Mucosa of gallbladder (tissue), 1 donor: ENCODE results near the gene SNORC. TPM values are rescaled to one million over a fixed set of nuclear protein-coding genes. Genes with fewer than 3 reads are reported as not detected.

Experiments used
- DNase-seq: peaks from one replicate; pipeline ENCODE4 v3.0.0-alpha.2; 2020; ENCODE audit warnings: low spot score
- total RNA-seq: library from RNA; stranded (reverse); gene quantifications from one replicate; pipeline ENCODE4 v1.2.1, GENCODE V29; 2021
- donor health status: DM: no; HTN: no; CAD: no.

Gene SNORC
- total RNA-seq, 1 donor from 2014 or later: 7.7 TPM

GRCh38 chr2:232882505-232883115 is 12.5 kb downstream of the SNORC start:
- DNase-seq: no peak

DNA sequence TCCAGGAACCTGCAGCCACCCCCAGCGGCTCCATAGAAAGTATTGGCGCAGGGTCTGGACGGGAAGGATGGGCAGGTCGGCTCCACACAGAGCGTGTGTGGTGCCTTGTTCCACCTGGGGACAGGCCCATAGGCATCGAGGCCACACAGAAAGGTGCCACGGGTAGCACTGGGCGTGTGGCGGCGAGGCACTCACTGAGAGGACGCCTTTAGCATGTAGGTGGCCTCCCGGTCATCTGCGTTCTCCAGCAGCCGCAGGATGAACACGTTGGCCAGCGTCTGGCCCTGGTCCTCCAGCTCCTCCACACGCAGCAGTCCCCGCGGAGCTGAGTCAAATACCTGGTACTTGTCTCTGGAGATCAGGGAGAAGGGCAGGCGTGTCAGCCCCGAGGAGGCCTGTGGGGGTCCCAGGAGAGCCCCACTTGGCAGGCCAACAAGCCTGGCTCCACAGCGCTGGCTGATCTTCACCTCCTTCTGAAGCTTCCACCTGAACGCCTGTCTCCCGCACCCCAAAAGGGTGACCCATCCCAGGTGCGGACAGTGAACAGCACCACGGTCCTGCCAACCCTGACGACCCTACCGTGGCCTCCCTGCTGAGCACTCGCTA is 13.2 kb downstream of the SNORC start:
- no peak for DNase-seq

GRCh38 chr2:232884001-232884421 is 13.9 kb downstream of the SNORC start:
- DNase-seq: no peak

- DNase-seq: no peak
Measured at GRCh38 chr2:232884549-232885263, 14.6 kb downstream of the SNORC start.

- no peak for DNase-seq
Measured at GRCh38 chr2:232885264-232885961, 15.3 kb downstream of the SNORC start.

- DNase-seq: no peak
Measured at GRCh38 chr2:232886176-232886575, 16.1 kb downstream of the SNORC start.

GRCh38 chr2:232886632-232887031 is 16.6 kb downstream of the SNORC start:
- DNase-seq: no peak

DNA sequence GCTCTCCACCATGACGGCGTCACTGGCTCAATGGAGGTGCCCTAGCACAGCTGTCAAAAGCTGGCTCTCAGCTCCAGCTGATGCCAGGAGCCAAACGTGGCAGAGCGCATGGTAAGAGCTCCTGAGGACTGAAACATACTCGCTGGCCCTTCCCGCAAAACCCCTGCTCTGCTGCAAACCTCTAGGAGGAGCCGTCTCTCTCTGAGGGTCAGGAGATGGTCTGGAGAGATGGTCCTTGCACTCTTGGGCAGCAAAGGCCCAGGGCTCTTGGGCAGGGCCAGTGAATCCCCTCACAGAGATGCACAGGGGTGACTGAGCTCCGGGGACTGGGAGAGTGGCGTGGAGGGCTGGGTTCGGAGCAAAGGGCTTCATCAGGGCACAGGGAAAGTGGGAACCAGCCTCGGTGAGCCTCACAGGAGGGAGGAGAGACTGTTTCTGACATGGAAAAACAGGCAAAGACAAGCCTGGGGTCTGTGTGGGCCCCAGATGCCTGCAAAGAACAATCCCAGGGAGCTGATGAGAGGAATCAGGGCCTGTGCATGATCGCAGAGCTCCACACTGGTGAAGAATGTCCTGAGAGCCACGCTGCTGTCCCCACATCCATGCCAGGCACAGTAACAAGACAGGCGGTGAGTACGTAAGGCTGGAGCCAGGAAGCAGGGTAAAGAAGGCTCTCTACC is 17.2 kb downstream of the SNORC start:
- DNase-seq: peak; percentile 3

GRCh38 chr2:232888099-232888836 is 18.2 kb downstream of the SNORC start:
- DNase-seq: peak; percentile 2

DNA sequence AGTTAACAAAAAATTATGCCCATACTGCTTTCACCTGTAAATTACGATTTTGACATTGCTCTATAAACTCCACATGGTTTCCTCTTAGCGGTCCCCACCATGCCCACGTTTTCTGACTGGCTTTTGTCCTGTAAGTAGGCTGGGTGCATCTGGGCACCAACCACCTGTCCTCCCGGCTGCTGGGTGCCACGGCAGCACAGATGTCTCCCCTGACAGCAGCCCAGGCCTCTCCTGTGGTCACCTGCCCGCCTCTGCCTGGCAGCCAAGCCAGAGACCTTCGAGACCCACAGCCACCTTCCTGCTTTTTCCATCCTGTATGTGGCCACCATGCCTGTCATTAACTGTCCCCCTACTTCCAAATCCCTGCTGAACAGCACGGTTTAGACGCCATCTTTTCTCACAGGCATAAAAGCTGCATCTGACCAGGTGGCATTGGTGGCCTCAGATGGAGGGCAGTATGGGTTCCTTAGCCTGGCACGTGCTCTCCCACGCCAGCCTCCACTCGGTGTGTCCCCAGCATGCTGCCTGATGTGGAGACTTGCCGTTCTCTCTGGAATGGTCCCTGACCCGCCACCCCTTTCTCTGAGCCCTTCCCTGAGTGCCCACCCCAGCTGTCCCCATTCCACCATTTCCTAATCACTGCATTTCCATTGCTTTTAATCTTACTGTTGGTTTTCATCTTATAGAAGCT is 18.9 kb downstream of the SNORC start:
- no peak for DNase-seq

- no peak for DNase-seq
Measured at GRCh38 chr2:232889876-232890401, 19.9 kb downstream of the SNORC start.

DNA sequence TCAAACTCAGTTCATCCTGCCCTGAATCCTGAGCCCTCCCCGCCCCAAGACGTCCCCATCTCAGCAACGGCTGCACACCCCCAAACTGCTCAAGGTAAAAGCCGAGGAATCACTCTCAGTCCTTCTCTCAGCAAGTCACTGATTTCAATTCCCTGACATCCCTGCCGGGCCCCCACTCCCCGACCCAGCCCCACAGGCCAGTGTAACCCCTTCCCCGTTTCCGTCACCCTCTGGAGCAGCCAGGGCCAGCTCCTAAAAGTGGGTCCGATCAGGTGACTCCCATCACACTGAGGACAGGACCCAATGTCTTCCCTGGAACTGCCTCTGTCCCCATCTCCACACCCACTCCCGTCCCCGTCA is 20.5 kb downstream of the SNORC start:
- DNase-seq: no peak

DNA sequence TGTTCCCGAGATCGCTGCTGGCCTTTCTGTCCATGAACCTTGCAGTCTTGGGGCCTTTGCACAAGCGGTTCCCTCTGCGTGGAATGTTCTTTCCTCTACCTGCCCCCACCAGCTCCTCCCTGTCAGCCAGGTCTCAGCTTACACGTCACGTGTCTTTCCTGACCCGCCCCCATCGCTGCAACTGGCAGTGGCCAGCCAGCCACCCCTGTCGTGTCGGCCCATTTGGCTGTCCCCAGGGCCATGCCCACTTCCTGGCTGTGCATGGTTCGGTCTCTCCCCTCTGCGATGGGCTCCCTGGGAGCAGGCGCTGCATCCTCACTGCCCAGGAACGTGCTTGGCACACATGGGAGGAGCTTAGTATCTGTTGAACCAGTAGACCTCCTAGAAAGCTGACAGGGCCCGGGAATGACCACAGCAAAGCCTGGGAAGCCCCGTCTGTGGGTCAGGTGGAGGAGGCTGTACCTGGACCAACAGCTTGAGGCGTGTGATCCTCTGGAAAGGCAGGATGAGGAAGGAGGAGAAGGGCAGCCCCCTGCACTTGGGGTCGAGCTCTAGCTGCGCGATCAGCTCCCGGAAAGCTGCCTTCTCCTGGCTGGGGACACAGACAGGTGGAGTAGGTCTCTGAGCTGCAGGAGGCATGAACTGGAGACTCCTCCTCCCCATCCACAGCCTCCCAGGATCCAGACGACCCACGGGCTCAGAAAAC is 21.0 kb downstream of the SNORC start:
- DNase-seq: peak; percentile 79

- DNase-seq: no peak
Measured at GRCh38 chr2:232891621-232892071, 21.6 kb downstream of the SNORC start.

GRCh38 chr2:232892221-232892620 is 22.2 kb downstream of the SNORC start:
- no peak for DNase-seq

GRCh38 chr2:232892843-232893242 is 22.8 kb downstream of the SNORC start:
- no peak for DNase-seq

GRCh38 chr2:232893834-232894233 is 23.8 kb downstream of the SNORC start:
- no peak for DNase-seq

DNA sequence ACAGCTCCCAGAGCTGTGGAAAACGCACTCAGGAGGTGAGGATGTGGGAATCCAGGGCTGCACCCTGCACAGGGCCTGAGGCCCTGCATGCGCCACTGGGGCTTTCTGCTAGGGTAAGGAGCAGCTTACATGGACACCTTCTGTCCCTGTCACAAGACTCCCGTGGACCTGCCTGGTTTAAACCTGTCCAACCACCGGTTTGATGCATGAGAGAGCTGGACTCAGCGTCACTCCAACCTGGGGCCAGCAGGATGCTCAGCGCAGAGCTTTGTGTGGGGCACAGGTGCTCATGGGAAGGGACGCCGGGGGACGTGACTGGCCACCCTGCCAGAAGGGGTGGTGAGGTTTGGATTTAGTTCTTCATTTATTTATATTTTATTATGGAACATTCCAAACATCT is 24.2 kb downstream of the SNORC start:
- no peak for DNase-seq

DNA sequence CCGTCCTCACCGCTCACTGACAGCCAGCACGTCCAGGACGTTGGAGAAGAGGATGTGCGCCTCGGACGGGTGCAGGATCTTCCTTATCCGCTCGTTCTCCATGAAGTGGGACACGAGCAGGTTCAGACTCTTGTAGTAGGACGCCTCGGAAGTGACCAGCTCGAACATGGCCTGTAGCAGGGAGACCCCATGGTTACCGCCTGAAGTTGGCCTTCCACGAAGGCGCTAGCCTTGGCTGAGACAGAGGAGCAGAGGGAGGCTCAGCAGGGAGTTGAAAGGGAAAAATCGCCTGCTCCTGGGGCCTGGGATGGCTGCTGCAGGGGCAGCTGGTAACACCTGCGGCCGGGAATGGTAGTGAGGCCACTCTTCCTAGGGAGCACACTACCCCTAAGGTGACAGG is 24.7 kb downstream of the SNORC start:
- no peak for DNase-seq

GRCh38 chr2:232896111-232896510 is 26.0 kb downstream of the SNORC start:
- DNase-seq: no peak
